Esophagus muscularis mucosa (tissue), 3 donors: Measurements from ENCODE around the gene KCNA5.

Experiments
- POLR2A ChIP-seq: fragments of 450-650 bp; IDR thresholded peaks from one replicate; pipeline ENCODE4 v1.6.1; 2017; ENCODE audit warnings: antibody characterized with exemption, moderate library complexity, mild to moderate bottlenecking, low read depth
- POLR2AphosphoS5 ChIP-seq, 2 donors: sonication (generic); formaldehyde crosslinking; IDR thresholded peaks; one replicate each; pipeline ENCODE4 v1.6.1; 2017; ENCODE audit warnings: antibody characterized with exemption in 2 of 2
- TF ChIP-seq, protein P1 (sequence below), 3 experiments: fragments of 200-600 bp in 2 of 3; fragments of 450-650 bp in 1 of 3; sonication (generic) in 2 of 3; IDR thresholded peaks; one replicate each; pipeline ENCODE4 v1.5.1; 2017 to 2019; ENCODE audit warnings: antibody characterized with exemption in 3 of 3, mild to moderate bottlenecking in 2 of 3, moderate library complexity in 1 of 3

DNA sequence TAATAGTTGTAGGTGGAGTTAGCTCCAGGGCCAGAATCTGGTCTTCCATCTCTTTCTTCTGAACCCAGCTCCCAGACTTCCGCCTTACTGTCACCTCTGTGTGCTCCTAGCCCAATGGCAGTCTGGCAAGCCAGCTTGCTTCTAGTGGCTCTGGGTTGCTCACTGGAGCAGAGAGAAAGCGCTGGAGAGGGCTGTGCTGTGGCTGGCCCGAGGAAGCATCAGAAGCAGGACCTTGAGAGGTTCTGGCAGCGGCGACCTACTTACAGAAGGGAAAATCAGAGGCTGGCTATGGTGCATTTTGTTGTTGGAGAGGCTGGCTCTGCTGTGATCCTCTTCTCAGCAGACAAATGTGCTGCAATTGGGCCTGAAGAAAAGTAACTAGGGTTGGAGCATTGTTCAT is 28.6 kb downstream of the KCNA5 start:
- TF ChIP-seq, protein P1, sequence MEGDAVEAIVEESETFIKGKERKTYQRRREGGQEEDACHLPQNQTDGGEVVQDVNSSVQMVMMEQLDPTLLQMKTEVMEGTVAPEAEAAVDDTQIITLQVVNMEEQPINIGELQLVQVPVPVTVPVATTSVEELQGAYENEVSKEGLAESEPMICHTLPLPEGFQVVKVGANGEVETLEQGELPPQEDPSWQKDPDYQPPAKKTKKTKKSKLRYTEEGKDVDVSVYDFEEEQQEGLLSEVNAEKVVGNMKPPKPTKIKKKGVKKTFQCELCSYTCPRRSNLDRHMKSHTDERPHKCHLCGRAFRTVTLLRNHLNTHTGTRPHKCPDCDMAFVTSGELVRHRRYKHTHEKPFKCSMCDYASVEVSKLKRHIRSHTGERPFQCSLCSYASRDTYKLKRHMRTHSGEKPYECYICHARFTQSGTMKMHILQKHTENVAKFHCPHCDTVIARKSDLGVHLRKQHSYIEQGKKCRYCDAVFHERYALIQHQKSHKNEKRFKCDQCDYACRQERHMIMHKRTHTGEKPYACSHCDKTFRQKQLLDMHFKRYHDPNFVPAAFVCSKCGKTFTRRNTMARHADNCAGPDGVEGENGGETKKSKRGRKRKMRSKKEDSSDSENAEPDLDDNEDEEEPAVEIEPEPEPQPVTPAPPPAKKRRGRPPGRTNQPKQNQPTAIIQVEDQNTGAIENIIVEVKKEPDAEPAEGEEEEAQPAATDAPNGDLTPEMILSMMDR (IDR thresholded peaks at IDR 0.05): no peak
- TF ChIP-seq POLR2A (no peak), POLR2AphosphoS5 (IDR thresholded peaks at IDR 0.05) (no peak)
